ENCODE results near the gene CFTR. TPM values are rescaled to one million over a fixed set of nuclear protein-coding genes. Genes with fewer than 3 reads are reported as not detected.

Gene CFTR
- total and polyA plus RNA-seq, 2 of the 4 experiments (the other 2 are of a cell fraction) = 0.18 to 0.21 TPM

- CTCF ChIA-PET = interaction anchor here (0.6 kb wide), 2 partner anchors 459 to 1119 kb away, joined by 3 read pairs; no protein-coding TSS in a partner anchor
These were observed 203.8 kb downstream of the CFTR start for GRCh38 chr7:117683430-117684175.

More at GRCh38 chr7:117683430-117684175, 203.8 kb downstream of the CFTR start:
- no peaks in the 10 kb centered on the region for H4K20me1 ChIP-seq (ENCODE audit: insufficient read depth, low read length)
- no peak overlapping the region for H4K8ac ChIP-seq (ENCODE audit: low read depth in 2 of 2, low read length in 2 of 2)
- no peaks in the 10 kb centered on the region for H3K9me1 ChIP-seq (ENCODE audit: insufficient read depth, low read length)
- no peaks in the 10 kb centered on the region for H3K36me3 ChIP-seq (ENCODE audit: control insufficient read depth, insufficient read depth, low read length)
- intact Hi-C loops (cut with micrococcal nuclease) (no loop called here), dilution Hi-C loops (cut with HindIII; ENCODE audit: low sequenced_read_pairs, unreplicated experiment) (no loop called here), in situ Hi-C loops (cut with MboI; ENCODE audit: low sequenced_read_pairs) (no loop called here)
- no peak overlapping the region for H3K23ac ChIP-seq (ENCODE audit: low read depth, low read length)
- no peak overlapping the region for H3K4me2 ChIP-seq (ENCODE audit: low read depth, low read length)
- H4K91ac ChIP-seq (ENCODE audit: insufficient read depth, low read depth, low read length) = no peak overlapping the region
- no peak overlapping the region for H2AK5ac ChIP-seq (ENCODE audit: low read depth, low read length)
- no peak for ATAC-seq (ENCODE audit: low read depth)
- no peaks in the 10 kb centered on the region for H3K4me1 ChIP-seq (ENCODE audit: control insufficient read depth, insufficient read depth, low read length)
- H3K27me3 ChIP-seq (ENCODE audit: control insufficient read depth, insufficient read depth, low read length) = peaks cover 12% of the 10 kb centered on the region
- peak; percentile 37 for DNase-seq
- no peak overlapping the region for H2BK120ac ChIP-seq (ENCODE audit: low read depth, low read length)
- H3K4me3 ChIP-seq (ENCODE audit: insufficient read depth, low read depth, low read length) = no peak overlapping the region
- no peak overlapping the region for H3K27ac ChIP-seq (ENCODE audit: insufficient read depth, low read length)
- H2BK15ac ChIP-seq (ENCODE audit: low read depth, low read length) = no peak overlapping the region
- no peak overlapping the region for H2BK5ac ChIP-seq (ENCODE audit: low read depth, low read length, poor library complexity, severe bottlenecking)
- POLR2A ChIA-PET (ENCODE audit: unreplicated experiment) = no interaction called here
- no peak overlapping the region for H3K14ac ChIP-seq (replicated peaks; ENCODE audit: low read depth, low read length)
- H3K56ac ChIP-seq (ENCODE audit: extremely low read depth, insufficient read depth, low read length) = no peak overlapping the region
- no peak overlapping the region for H4K5ac ChIP-seq (ENCODE audit: low read depth, low read length)
- H2BK20ac ChIP-seq (ENCODE audit: low read depth, low read length) = no peak overlapping the region
- H3K4ac ChIP-seq (ENCODE audit: low read depth, low read length) = no peak overlapping the region
- TF ChIP-seq CHD1 (IDR thresholded peaks at IDR 0.05; ENCODE audit: low read depth, low read length) = no peak
- no peak for TF ChIP-seq BHLHE40 (IDR thresholded peaks at IDR 0.05; ENCODE audit: low read depth, low read length)
- TF ChIP-seq MAZ (IDR thresholded peaks at IDR 0.05; ENCODE audit: borderline replicate concordance, low read depth, low read length) = no peak
- TF ChIP-seq CTCF (conservative IDR thresholded peaks at IDR 0.05; ENCODE audit: low read depth, low read length) = no peak
- no peak for TF ChIP-seq MXI1 (IDR thresholded peaks at IDR 0.05; ENCODE audit: borderline replicate concordance, low read depth, low read length)
- no peak for TF ChIP-seq POLR2A (IDR thresholded peaks at IDR 0.05; ENCODE audit: low read depth, low read length)
- TF ChIP-seq ELK1 (IDR thresholded peaks at IDR 0.05; ENCODE audit: borderline replicate concordance, low read depth, low read length) = no peak
- no CpG with 5 or more reads among the region's 8 CpGs for WGBS, 2 experiments (ENCODE audit: extremely low coverage in 2 of 2, insufficient read length in 1 of 2)
- H3K18ac ChIP-seq (ENCODE audit: low read depth, low read length) = no peak overlapping the region
- BruUV-seq (replicated peaks) = no TSS peak
- H2AK9ac ChIP-seq (replicated peaks; ENCODE audit: low read depth, low read length, poor library complexity) = no peak overlapping the region
- no peaks in the 10 kb centered on the region for H3K79me1 ChIP-seq (ENCODE audit: low read depth in 1 of 2, low read length in 2 of 2)
- H3K9ac ChIP-seq (ENCODE audit: low read depth, low read length) = no peak overlapping the region
- no peak overlapping the region for H2AFZ ChIP-seq (replicated peaks; ENCODE audit: low read length, poor library complexity)
- no peaks in the 10 kb centered on the region for H3K9me3 ChIP-seq (ENCODE audit: control insufficient read depth, insufficient read depth, low read length)
